ENCODE data around the gene GAST. TPM values are rescaled to one million over a fixed set of nuclear protein-coding genes. Genes with fewer than 3 reads are reported as not detected.

The GAST gene
- total and polyA plus RNA-seq, 10 of the 15 experiments (the other 5 are each of a cell fraction or from before 2014, with no cell fraction given): not detected

DNA sequence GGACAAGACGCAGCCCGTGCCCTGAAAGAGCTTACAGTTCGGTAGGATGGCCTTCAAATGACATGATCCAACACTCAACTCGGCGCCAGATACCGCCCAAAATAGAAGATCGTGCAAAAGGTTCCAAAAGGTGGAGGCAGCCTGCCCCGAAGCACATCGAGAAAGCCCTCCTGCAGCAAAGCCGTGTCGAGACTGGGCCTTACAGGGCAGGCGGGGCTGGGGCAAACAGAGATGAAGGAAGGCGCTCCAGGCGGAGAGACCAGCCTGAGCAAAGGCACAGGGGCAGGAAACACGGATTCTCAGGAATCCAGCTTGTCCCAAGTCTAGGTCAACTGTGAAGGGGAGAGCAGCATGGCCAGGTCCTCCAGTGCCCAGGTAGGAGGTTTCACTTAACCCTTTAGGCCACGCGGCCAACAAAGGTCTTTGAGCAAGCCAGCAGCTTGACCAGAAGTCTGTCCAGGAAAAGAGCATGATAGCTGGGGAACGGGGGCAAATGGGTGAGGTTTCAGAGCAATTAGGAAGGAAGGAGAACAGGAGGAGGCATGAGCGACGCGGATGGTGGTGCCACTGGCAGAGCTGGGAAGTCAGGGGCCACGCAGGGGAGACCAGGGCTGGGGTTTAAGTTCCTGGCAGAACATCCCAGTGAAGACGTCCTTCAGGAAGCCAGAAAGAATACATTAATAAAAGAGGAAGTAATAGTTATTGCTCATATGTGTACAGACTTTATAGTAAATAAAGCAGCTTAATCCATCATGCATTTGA, 44.7 kb upstream of the GAST start:
- ChIA-PET SMC1A (ENCODE audit: uncharacterized antibody, unreplicated experiment) (interaction anchor here (0.5 to 6.9 kb wide), 14 partner anchors 11 to 1124 kb away, joined by 3 to 92 read pairs (median 4); partner anchors contain the start of gene EIF1), RAD21 (ENCODE audit: unreplicated experiment) (interaction anchor here (0.9 to 9.6 kb wide), 9 partner anchors 8 to 1052 kb away, joined by 3 to 193 read pairs (median 16); partner anchors contain the start of gene EIF1), POLR2A (interaction anchor here (0.5 to 8.3 kb wide), 11 partner anchors 10 to 1360 kb away, joined by 3 to 103 read pairs (median 3); partner anchors contain the start of genes EIF1 and JUP), CTCF (interaction anchor here (0.6 to 12.0 kb wide), 24 partner anchors 12 to 1135 kb away, joined by 3 to 420 read pairs (median 3); partner anchors contain the start of gene EIF1)
- Histone ChIP-seq H3K4me3 (peak overlapping the region; percentile 65; the same call in 1 of the 2 replicates), H3K9ac (ENCODE audit: control insufficient read depth, insufficient read depth, low read length) (peak overlapping the region; percentile 59), H3K9me3 (replicated peaks; ENCODE audit: control insufficient read depth, insufficient read depth, low read length) (no peaks in the 10 kb centered on the region), H3K27ac (ENCODE audit: control insufficient read depth, insufficient read depth) (peak overlapping the region; percentile 67), H3K27me3 (replicated peaks in 1 of 2; ENCODE audit: control insufficient read depth in 2 of 2, insufficient read depth in 2 of 2, low read length in 1 of 2) (no peaks in the 10 kb centered on the region), H3K4me1 (ENCODE audit: control insufficient read depth, insufficient read depth, low read length) (peaks cover 42% of the 10 kb centered on the region), H2AFZ (ENCODE audit: control insufficient read depth, low read depth, low read length) (peak overlapping the region; percentile 72), H3K79me2 (ENCODE audit: control insufficient read depth, insufficient read depth, low read length) (no peaks in the 10 kb centered on the region), H4K20me1 (ENCODE audit: control insufficient read depth, insufficient read depth) (no peaks in the 10 kb centered on the region), H3K4me2 (ENCODE audit: control insufficient read depth, insufficient read depth) (peak overlapping the region; percentile 99), H3K36me3 (ENCODE audit: control insufficient read depth in 2 of 2, insufficient read depth in 2 of 2, low read length in 1 of 2) (no peaks in the 10 kb centered on the region)
- FAIRE-seq (no peak), DNase-seq (ENCODE audit: low read depth, low spot score) (no peak), ATAC-seq (peak; percentile 1; the same call in 1 of the 3 replicates)
- in situ Hi-C loops (cut with MboI) (loop anchor here (10.0 kb wide), 1 partner anchor 1053 kb away; no protein-coding TSS in a partner anchor), intact Hi-C loops (cut with micrococcal nuclease; ENCODE audit: unreplicated experiment) (loop anchor here (2.0 to 5.0 kb wide), 2 partner anchors 21 to 1050 kb away; partner anchors contain the start of gene EIF1)
- TSS peak; percentile 91 for BruUV-seq (replicated peaks)
- 8% methylated on average over 23 of the region's 23 CpGs for WGBS (ENCODE audit: insufficient coverage, insufficient replicate concordance, low lambda C conversion rate, missing lambda C conversion rate)
- TF ChIP-seq PAX8 (IDR thresholded peaks at IDR 0.05): no peak
- TF ChIP-seq MYB (IDR thresholded peaks at IDR 0.05; ENCODE audit: borderline replicate concordance, low read depth, low read length): no peak
- TF ChIP-seq YY1 (IDR thresholded peaks at IDR 0.05; ENCODE audit: low read depth, low read length): no peak
- 0 out of 2 replicates have a peak, but pooled peaks have one; percentile 36 for TF ChIP-seq ZBTB40 (IDR thresholded peaks at IDR 0.05; ENCODE audit: borderline replicate concordance)
- TF ChIP-seq, protein P1, sequence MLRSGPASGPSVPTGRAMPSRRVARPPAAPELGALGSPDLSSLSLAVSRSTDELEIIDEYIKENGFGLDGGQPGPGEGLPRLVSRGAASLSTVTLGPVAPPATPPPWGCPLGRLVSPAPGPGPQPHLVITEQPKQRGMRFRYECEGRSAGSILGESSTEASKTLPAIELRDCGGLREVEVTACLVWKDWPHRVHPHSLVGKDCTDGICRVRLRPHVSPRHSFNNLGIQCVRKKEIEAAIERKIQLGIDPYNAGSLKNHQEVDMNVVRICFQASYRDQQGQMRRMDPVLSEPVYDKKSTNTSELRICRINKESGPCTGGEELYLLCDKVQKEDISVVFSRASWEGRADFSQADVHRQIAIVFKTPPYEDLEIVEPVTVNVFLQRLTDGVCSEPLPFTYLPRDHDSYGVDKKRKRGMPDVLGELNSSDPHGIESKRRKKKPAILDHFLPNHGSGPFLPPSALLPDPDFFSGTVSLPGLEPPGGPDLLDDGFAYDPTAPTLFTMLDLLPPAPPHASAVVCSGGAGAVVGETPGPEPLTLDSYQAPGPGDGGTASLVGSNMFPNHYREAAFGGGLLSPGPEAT (IDR thresholded peaks at IDR 0.05; ENCODE audit: low read depth): 0 out of 2 replicates have a peak, but pooled peaks have one; percentile 8
- TF ChIP-seq TCF7 (IDR thresholded peaks at IDR 0.05; ENCODE audit: borderline replicate concordance): no peak
- TF ChIP-seq SMAD1 (IDR thresholded peaks at IDR 0.05; ENCODE audit: low read depth, partially characterized antibody): no peak
- no peak for TF ChIP-seq NR2C2 (IDR thresholded peaks at IDR 0.05; ENCODE audit: borderline replicate concordance, control insufficient read depth, insufficient read length, low read depth)
- peak; percentile 13; the same call in 1 of the 2 replicates for TF ChIP-seq ZNF687 (IDR thresholded peaks at IDR 0.05)
- peak; percentile 26; the same call in 1 of the 2 replicates for TF ChIP-seq HDGF (IDR thresholded peaks at IDR 0.05)
- TF ChIP-seq NR2F1 (conservative IDR thresholded peaks at IDR 0.05): 0 out of 2 replicates have a peak, but pooled peaks have one; percentile 44

All from GM12878 (cell line).